GM12878 (cell line): ENCODE results near the gene GPC5. TPM values are rescaled to one million over a fixed set of nuclear protein-coding genes. Genes with fewer than 3 reads are reported as not detected.

ENCODE experiments used
- ATAC-seq: fragments of 200-7000 bp; cut with Tn5 transposase; 3 replicates; pipeline ENCODE4 v1.9.1; 2020; ENCODE audit warnings: mild to moderate bottlenecking, moderate library complexity
- BruUV-seq: library from RNA; stranded (reverse); fragments of 400-500 nt; replicated peaks from 2 replicates; lab custom pipeline; 2021; lab: Mats Ljungman, UMichigan
- CTCF ChIA-PET: fragments of 300-600 bp; sonication (Branson Sonifier 250); formaldehyde crosslinking; extraction: SDS; loops from one replicate; lab custom pipeline; 2021; ENCODE audit warnings: inconsistent platforms; lab: Yijun Ruan, JAX
- POLR2A ChIA-PET: fragments of 350-600 bp; formaldehyde crosslinking; extraction: SDS; loops from one replicate; lab custom pipeline; 2021; ENCODE audit warnings: inconsistent platforms; lab: Charles Lee
- RAD21 ChIA-PET: fragments of 300-600 bp; sonication (Branson Sonifier 250); formaldehyde crosslinking; loops from one replicate; lab custom pipeline; 2023; ENCODE audit warnings: antibody characterized with exemption; ENCODE audit not compliant: unreplicated experiment; lab: Charles Lee
- SMC1A ChIA-PET: fragments of 300-600 bp; sonication (Branson Sonifier 250); formaldehyde crosslinking; loops from one replicate; lab custom pipeline; 2023; ENCODE audit not compliant: unreplicated experiment, uncharacterized antibody; lab: Charles Lee
- DNase-seq: peaks from one replicate; pipeline ENCODE4 v3.0.0-alpha.2; 2011; ENCODE audit warnings: low read depth, low spot score
- FAIRE-seq: peaks from 3 replicates; lab custom pipeline; 2011; peaks lifted over from hg19 to GRCh38; lab: Jason Lieb, UNC
- H2AFZ ChIP-seq: 2 replicates; pipeline ENCODE4 v1.6.0; 2011; ENCODE audit warnings: low read depth, low read length, control low read depth; ENCODE audit not compliant: control insufficient read depth
- H3K27ac ChIP-seq: 2 replicates; pipeline ENCODE4 v1.5.1; 2011; ENCODE audit warnings: control low read depth; ENCODE audit not compliant: control insufficient read depth, insufficient read depth
- H3K27me3 ChIP-seq, 2 experiments: replicated peaks in 1 of 2; 2 replicates each; pipeline versions ENCODE4 v1.6.0 to v1.6.1; 2011; ENCODE audit warnings: low read length in 1 of 2; ENCODE audit not compliant: control insufficient read depth in 2 of 2, insufficient read depth in 2 of 2
- H3K36me3 ChIP-seq, 2 experiments: 2 replicates each; pipeline ENCODE4 v1.5.1; 2011; ENCODE audit warnings: low read length in 1 of 2; ENCODE audit not compliant: control insufficient read depth in 2 of 2, insufficient read depth in 2 of 2
- H3K4me1 ChIP-seq: 2 replicates; pipeline ENCODE4 v1.6.1; 2011; ENCODE audit warnings: mild to moderate bottlenecking, low read length, moderate library complexity, mixed read lengths; ENCODE audit not compliant: control insufficient read depth, insufficient read depth
- H3K4me2 ChIP-seq: 2 replicates; pipeline ENCODE4 v1.6.0; 2011; ENCODE audit warnings: control low read depth; ENCODE audit not compliant: control insufficient read depth, insufficient read depth
- H3K4me3 ChIP-seq: fragments of 200-600 bp; sonication (generic); 2 replicates; pipeline ENCODE4 v1.5.1; 2016
- H3K79me2 ChIP-seq: 2 replicates; pipeline ENCODE4 v1.6.0; 2011; ENCODE audit warnings: low read length; ENCODE audit not compliant: control insufficient read depth, insufficient read depth
- H3K9ac ChIP-seq: 2 replicates; pipeline ENCODE4 v1.8.0; 2011; ENCODE audit warnings: low read length, control low read depth, mixed read lengths; ENCODE audit not compliant: control insufficient read depth, insufficient read depth
- H3K9me3 ChIP-seq: replicated peaks from 3 replicates; pipeline ENCODE4 v1.5.1; 2011; ENCODE audit warnings: mild to moderate bottlenecking, low read length; ENCODE audit not compliant: control insufficient read depth, insufficient read depth
- H4K20me1 ChIP-seq: 2 replicates; pipeline ENCODE4 v1.6.0; 2011; ENCODE audit not compliant: control insufficient read depth, insufficient read depth
- BCL11A ChIP-seq: IDR thresholded peaks from 2 replicates; pipeline ENCODE4 v1.6.1; 2011; ENCODE audit warnings: low read depth, low read length
- CREB1 ChIP-seq: IDR thresholded peaks from 2 replicates; pipeline ENCODE4 v1.6.1; 2012; ENCODE audit warnings: low read depth, mild to moderate bottlenecking, inconsistent platforms
- DPF2 ChIP-seq: fragments of 450-650 bp; IDR thresholded peaks from 2 replicates; pipeline ENCODE4 v1.6.1; 2017; ENCODE audit warnings: mild to moderate bottlenecking
- E4F1 ChIP-seq: fragments of 450-650 bp; IDR thresholded peaks from 2 replicates; pipeline ENCODE4 v1.6.1; 2018; ENCODE audit warnings: borderline replicate concordance, mild to moderate bottlenecking; ENCODE audit not compliant: partially characterized antibody
- IKZF1 ChIP-seq: fragments of 450-650 bp; conservative IDR thresholded peaks from 2 replicates; pipeline ENCODE4 v1.6.1; 2017; ENCODE audit warnings: antibody characterized with exemption, mild to moderate bottlenecking
- IKZF2 ChIP-seq, 2 experiments: fragments of 450-650 bp; IDR thresholded peaks; 2 replicates each; pipeline ENCODE4 v1.6.1; 2017; ENCODE audit warnings: mild to moderate bottlenecking in 2 of 2, moderate library complexity in 2 of 2
- IRF5 ChIP-seq: fragments of 450-650 bp; IDR thresholded peaks from 2 replicates; pipeline ENCODE4 v1.6.1; 2017; ENCODE audit warnings: borderline replicate concordance
- MTA2 ChIP-seq: fragments of 450-650 bp; IDR thresholded peaks from 2 replicates; pipeline ENCODE4 v1.6.1; 2016; ENCODE audit warnings: low read depth, mild to moderate bottlenecking, moderate library complexity
- MTA3 ChIP-seq: IDR thresholded peaks from 2 replicates; pipeline ENCODE4 v1.6.1; 2012; ENCODE audit warnings: low read length, inconsistent platforms, borderline replicate concordance
- NR2C1 ChIP-seq: fragments of 450-650 bp; IDR thresholded peaks from 2 replicates; pipeline ENCODE4 v1.6.1; 2017; ENCODE audit warnings: antibody characterized with exemption, mild to moderate bottlenecking, moderate library complexity
- NR2F1 ChIP-seq: fragments of 450-650 bp; conservative IDR thresholded peaks from 2 replicates; pipeline ENCODE4 v1.6.1; 2017; ENCODE audit warnings: mild to moderate bottlenecking
- POU2F2 ChIP-seq: IDR thresholded peaks from 3 replicates; pipeline ENCODE4 v1.6.1; 2011; ENCODE audit warnings: low read depth, mild to moderate bottlenecking, low read length, borderline replicate concordance
- RCOR1 ChIP-seq: conservative IDR thresholded peaks from 2 replicates; pipeline ENCODE4 v1.6.1; 2012; ENCODE audit warnings: low read depth, low read length, improper control_type of control experiment
- SIN3A ChIP-seq: IDR thresholded peaks from 2 replicates; pipeline ENCODE4 v1.6.1; 2012; ENCODE audit warnings: low read depth, low read length, improper control_type of control experiment
- SMAD5 ChIP-seq: IDR thresholded peaks from 2 replicates; pipeline ENCODE4 v1.6.1; 2016; ENCODE audit warnings: antibody characterized with exemption, low read depth
- SMARCA5 ChIP-seq: fragments of 450-650 bp; IDR thresholded peaks from 2 replicates; pipeline ENCODE4 v1.6.1; 2017; ENCODE audit warnings: mild to moderate bottlenecking
- TAF1 ChIP-seq: IDR thresholded peaks from 2 replicates; pipeline ENCODE4 v1.6.1; 2011; ENCODE audit warnings: mild to moderate bottlenecking, low read depth, low read length, borderline replicate concordance
- ZBED1 ChIP-seq: IDR thresholded peaks from 2 replicates; pipeline ENCODE4 v1.6.1; 2016; ENCODE audit warnings: borderline replicate concordance
- ZBTB40 ChIP-seq: fragments of 450-650 bp; IDR thresholded peaks from 2 replicates; pipeline ENCODE4 v1.6.1; 2016; ENCODE audit warnings: mild to moderate bottlenecking, moderate library complexity, borderline replicate concordance
- ZNF24 ChIP-seq: fragments of 450-650 bp; IDR thresholded peaks from 2 replicates; pipeline ENCODE4 v1.6.1; 2017; ENCODE audit warnings: antibody characterized with exemption, mild to moderate bottlenecking
- WGBS: methylation state at CpG from one replicate; pipeline ENCODE4 v1.1.6; 2016; ENCODE audit warnings: low lambda C conversion rate; ENCODE audit not compliant: insufficient replicate concordance, insufficient coverage; ENCODE audit errors: missing lambda C conversion rate; 5-methylcytosine and 5-hydroxymethylcytosine counted together
- in situ Hi-C: fragments of 300-500 bp; cut with MboI; formaldehyde crosslinking; loops from 9 replicates; pipeline ENCODE4 v1.14.3; 2018; ENCODE audit warnings: mixed read lengths
- intact Hi-C: fragments of 100-400 bp; cut with micrococcal nuclease; formaldehyde crosslinking; loops from one replicate; pipeline ENCODE4 v1.14.2; 2022; ENCODE audit not compliant: unreplicated experiment
- polyA plus RNA-seq, 11 experiments: library from polyadenylated mRNA; depleted of rRNA in 4 of 11; unstranded in 6 of 11; stranded (reverse) in 5 of 11; fragments of >200 nt; fragmentation: Nextera tagmentation in 4 of 11; fragmentation: Illumina TruSeq in 1 of 11; extraction: Ambion mirVana in 4 of 11; extraction: Trizol in 1 of 11; gene quantifications; 1 replicate in 1 of 11; 2 replicates in 10 of 11; pipeline versions ENCODE4 v1.2.1 to v1.2.3, GENCODE V29; 2011 to 2016; ENCODE audit warnings: inconsistent platforms in 2 of 11, missing spikeins in 2 of 11, low read depth in 1 of 11
- total RNA-seq, 4 experiments: library from RNA; depleted of rRNA in 3 of 4; stranded (reverse); fragments of >200 nt in 3 of 4; fragmentation: Illumina TruSeq in 1 of 4; extraction: Trizol in 1 of 4; gene quantifications; 2 replicates each; pipeline versions ENCODE4 v1.2.1 to v1.2.3, GENCODE V29; 2013 to 2021

GPC5 gene
- total and polyA plus RNA-seq, 10 of the 15 experiments (the other 5 are each of a cell fraction or from before 2014, with no cell fraction given) = 0.05 to 0.87 (median 0.44) TPM; not detected in 1

- intact Hi-C loops = no loop called here
These were observed 916.8 kb downstream of the GPC5 start for GRCh38 chr13:92315265-92315664.

More at GRCh38 chr13:92315265-92315664, 916.8 kb downstream of the GPC5 start:
- ATAC-seq (peak; percentile 81), FAIRE-seq (no peak), DNase-seq (peak; percentile 11)
- ChIA-PET CTCF (no interaction called here), RAD21 (no interaction called here), SMC1A (no interaction called here), POLR2A (no interaction called here)
- no TSS peak for BruUV-seq
- 0 out of 2 replicates have a peak, but pooled peaks have one; percentile 53 for TF ChIP-seq ZNF24
- no peak for TF ChIP-seq ZBTB40
- TF ChIP-seq MTA3 = no peak
- TF ChIP-seq DPF2 = peak; percentile 27; the same call in 1 of the 2 replicates
- TF ChIP-seq POU2F2 = no peak
- peak; percentile 67 for TF ChIP-seq MTA2
- TF ChIP-seq ZBED1 = no peak
- peak; percentile 76; the same call in 1 of the 2 replicates for TF ChIP-seq NR2F1
- TF ChIP-seq RCOR1 = no peak
- TF ChIP-seq IRF5 = no peak
- no peak for TF ChIP-seq SIN3A
- TF ChIP-seq BCL11A = peak; percentile 26; the same call in 1 of the 2 replicates
- no peak for TF ChIP-seq CREB1
- no peak for TF ChIP-seq NR2C1
- TF ChIP-seq SMARCA5 = no peak
- TF ChIP-seq E4F1 = no peak
- no peak for TF ChIP-seq TAF1
- TF ChIP-seq SMAD5 = no peak
- TF ChIP-seq IKZF2 (IDR thresholded peaks at IDR 0.05) = peak in 1 of 2 experiments; percentile 38; a peak in 1 of 4 replicates
- TF ChIP-seq IKZF1 = 0 out of 2 replicates have a peak, but pooled peaks have one; percentile 28
- Histone ChIP-seq H3K27me3 (no peaks in the 10 kb centered on the region), H3K79me2 (no peaks in the 10 kb centered on the region), H2AFZ (no peak overlapping the region), H3K27ac (no peak overlapping the region), H3K36me3 (no peaks in the 10 kb centered on the region), H3K4me1 (no peaks in the 10 kb centered on the region), H3K9ac (no peak overlapping the region), H4K20me1 (no peaks in the 10 kb centered on the region), H3K4me2 (no peak overlapping the region), H3K9me3 (no peaks in the 10 kb centered on the region; the same call in 2 of the 3 replicates), H3K4me3 (no peak overlapping the region)
- 0% methylated on average over 2 of the region's 2 CpGs for WGBS
- in situ Hi-C loops = no loop called here
